HG03520 (cell line): ENCODE measurements around the gene PLXNA4.

Source experiments
- ATAC-seq: cut with Tn5 transposase; IDR thresholded peaks from one replicate; pipeline ENCODE4 v1.9.1; 2021; ENCODE audit warnings: mild to moderate bottlenecking, moderate library complexity; ENCODE audit not compliant: unreplicated experiment

Gene PLXNA4

DNA sequence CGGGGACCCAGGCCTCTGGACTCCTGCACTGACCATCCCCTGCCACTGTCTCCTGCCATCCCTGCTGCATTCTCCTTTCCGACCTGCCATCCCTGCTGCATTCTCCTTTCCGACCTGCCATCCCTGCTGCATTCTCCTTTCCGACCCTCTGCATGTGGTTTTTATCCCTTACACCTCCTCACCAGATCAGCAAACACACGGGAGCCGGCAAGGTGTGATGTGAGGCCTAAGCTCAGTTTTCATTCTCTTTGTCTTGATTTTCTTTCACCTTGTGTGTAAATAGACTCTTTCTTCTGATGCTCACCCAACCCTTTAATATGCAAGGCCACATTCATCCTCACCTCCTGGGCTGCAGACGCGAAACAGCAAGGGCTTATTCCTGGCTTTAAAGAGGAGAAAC lies 11.4 kb downstream of the PLXNA4 start:
- no peak for ATAC-seq

DNA sequence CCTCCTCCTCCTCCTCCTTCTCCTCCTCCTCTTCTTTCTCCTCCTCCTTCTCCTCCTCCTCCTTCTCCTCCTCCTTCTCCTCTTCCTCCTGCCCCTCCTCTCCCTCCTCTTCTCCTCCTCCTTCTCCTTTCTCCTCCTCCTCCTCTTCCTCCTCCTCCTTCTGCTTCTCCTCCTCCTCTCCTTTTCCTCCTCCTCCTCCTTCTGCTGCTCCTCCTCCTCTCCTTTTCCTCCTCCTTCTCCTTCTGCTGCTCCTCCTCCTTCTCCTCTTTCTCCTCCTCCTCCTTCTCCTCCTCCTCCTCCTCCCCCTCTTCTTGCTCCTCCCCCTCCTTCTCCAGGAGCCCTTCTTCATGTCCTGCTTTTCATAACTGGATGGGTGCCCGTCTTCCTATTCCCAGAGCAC lies 12.2 kb downstream of the PLXNA4 start:
- ATAC-seq, result no peak

DNA sequence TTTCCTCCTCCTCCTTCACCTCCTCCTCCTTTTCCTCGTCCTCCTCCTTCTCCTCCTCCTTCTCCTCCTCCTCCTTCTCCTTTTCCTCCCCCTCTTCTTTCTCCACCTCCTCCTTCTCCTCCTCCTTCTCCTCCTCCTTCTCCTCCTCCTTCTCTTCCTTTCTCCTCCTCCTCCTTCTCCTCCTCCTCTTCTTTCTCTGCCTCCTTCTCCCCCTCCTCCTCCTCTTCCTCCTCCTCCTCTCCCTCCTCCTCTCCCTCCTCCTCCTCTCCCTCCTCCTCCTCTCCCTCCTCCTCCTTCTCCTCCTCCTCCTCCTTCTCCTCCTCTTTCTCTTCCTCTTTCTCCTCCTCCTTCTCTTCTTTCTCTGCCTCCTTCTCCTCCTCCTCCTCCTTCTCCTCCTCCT lies 13.6 kb downstream of the PLXNA4 start:
- ATAC-seq, result no peak

DNA sequence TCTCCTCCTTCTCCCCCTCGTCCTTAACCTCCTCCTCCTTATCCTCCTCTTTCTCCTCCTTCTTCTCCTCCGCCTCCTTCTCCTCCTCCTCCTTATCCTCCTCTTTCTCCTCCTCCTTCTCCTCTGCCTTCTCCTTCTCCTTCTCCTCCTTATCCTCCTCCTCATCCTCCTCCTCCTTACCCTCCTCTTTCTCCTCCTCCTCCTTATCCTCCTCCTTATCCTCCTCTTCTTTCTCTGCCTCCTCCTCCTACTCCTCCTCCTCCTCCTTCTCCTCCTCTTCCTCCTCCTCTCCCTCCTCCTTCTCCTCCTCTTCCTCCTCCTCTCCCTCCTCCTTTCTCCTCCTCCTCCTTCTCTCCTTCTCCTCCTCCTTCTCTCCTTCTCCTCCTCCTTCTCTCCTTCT lies 14.5 kb downstream of the PLXNA4 start:
- ATAC-seq, result no peak

DNA sequence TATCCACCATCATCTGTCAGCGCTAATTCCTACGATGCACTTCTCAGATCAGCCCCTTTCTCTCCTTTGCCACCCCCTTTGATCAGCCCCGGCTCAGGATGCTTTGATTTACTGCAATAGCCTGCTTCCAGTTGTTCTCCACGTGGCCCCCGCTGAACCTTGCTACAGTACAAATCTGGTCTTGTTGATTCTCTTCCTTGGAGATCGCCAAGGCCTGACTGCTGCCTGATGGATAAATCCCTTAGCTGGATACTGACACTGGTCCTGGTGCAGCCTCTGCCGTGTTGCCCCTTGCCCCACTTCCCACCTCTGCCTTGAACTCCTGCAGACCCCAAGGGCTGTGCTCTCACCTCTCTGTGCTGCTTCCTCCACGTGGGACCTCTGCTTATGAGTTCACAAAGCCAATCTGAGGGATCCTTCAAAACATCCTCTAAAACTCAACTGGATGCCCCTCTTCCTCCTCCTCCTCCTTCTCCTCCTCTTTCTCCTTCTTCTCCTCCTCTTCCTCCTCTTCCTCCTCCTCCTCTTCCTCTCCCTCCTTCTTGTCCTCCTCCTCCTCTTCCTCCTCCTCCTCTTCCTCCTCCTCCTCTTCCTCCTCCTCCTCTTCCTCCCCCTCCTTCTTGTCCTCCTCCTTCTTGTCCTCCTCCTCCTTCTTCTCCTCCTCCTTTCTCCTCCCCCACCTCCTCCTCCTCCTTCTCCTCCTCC lies 15.3 kb downstream of the PLXNA4 start:
- ATAC-seq, result no peak

DNA sequence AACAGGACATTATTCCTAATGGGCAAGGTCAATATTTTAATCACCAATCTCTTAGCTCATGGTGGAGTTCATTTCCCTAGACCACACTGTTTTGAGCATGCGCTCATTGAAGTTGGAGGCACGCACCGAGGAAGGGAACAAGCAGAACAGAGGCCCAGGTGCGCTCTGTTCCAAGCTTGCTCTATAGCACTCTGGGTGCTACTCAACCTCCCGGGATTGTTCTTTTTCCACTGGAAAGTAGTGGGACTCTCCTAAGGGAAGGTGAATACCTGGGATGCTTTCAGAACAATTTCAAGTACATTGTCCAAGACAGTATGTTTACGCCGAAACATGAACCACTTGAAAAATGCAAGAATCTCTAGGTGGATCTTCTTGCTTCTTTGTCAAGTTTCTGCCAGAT lies 16.2 kb downstream of the PLXNA4 start:
- no peak for ATAC-seq

DNA sequence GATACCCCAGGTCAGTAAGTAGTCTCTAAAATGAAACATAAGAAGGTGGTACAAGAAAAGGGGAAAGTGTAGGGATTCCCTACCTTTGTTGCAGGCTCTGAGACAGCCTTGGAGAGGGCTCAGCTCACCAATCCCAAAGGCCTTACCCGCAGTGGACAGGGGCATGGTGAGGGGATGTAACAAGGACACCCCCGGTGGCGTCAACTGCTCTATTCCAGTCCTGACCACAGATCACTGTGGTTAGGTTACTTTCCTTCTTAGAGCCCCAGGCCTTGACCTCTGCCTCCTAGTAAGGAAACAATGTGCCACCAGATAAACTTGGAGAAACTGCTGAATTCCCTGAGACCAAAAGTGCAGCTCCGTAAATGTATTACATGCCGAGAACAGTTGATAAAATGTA lies 17.5 kb downstream of the PLXNA4 start:
- ATAC-seq, result no peak

DNA sequence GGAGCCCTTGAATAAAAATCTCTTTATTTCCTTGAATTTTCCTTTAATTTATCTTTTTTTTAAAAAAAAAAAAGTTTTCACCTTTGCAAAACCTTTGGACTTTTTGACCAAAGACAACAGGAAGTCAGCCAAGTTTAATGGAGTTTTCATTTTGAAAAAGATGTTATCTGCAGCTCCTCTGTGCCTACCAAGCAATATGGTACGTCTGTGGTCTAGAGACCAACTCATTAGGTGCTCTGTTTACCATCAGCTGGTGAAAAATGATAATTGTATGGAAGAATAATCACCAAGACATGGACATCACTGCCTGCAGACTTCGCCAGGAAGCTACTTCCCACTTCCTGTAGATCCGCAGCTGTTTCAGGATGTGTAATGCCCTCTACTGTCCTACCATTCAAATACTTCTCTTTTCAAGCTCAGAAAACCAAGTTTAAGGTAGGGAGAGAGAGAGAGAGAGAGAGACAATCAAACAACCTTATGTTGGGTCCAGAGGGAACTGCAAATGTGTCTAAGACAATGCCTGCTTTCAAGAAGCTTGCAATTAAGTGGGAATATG lies 18.7 kb downstream of the PLXNA4 start:
- no peak for ATAC-seq

DNA sequence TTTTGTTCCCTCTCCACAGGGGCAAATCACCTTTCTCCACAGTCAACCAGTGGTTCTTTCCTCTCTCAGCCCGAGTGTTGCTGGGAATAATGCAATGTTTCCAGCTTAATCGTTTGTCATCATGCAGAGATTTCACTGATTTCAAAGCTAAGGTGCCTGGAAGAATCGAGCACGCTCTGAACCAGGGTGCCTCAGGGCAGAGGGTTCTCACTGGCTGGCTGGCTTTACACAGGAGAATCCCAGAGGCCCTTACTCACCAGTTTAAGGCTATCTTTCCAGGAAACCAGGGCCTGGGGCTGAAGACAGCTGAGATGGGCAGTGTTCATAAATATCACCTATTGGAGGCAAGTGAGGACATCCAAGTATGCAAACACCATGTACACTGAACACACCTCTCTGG lies 21.8 kb downstream of the PLXNA4 start:
- ATAC-seq, result no peak

DNA sequence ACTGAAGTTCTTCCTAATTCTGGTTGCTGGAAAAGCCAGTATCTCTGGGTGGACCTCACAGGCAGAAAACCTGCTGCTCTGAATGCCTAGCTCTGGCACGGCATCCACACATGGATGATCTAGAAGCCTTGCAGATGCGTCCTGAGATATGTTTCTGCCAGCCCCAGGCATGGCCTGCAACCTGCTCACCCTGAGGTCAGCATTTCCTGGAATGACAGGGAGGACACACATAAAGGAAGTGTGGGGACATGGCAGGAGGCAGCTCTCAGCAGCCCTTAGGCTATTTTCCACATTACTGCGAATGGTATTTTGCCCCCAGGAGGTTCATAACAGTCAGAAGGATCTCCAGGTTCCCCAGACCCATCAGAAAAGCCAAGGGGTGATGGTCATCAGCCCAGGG lies 23.2 kb downstream of the PLXNA4 start:
- no peak for ATAC-seq

DNA sequence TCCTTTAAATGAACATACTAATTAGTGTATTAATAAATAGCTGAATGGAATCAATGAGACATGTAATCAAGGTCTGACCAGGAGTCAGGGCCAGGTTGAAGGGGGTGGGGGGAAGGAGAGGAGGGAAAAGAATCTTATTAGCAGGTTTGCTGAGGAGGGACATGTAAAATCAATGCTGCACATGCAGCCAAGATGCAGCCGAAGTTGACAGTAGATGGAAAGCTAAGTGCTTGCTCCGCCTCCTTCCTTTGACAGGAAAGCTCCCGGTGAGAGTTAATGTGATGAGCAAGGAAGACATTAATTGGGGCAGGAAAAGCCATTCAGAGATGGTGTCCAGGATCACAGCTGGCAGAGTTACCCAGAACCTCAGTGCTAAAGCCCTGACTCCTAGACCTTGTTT lies 24.4 kb downstream of the PLXNA4 start:
- no peak for ATAC-seq

DNA sequence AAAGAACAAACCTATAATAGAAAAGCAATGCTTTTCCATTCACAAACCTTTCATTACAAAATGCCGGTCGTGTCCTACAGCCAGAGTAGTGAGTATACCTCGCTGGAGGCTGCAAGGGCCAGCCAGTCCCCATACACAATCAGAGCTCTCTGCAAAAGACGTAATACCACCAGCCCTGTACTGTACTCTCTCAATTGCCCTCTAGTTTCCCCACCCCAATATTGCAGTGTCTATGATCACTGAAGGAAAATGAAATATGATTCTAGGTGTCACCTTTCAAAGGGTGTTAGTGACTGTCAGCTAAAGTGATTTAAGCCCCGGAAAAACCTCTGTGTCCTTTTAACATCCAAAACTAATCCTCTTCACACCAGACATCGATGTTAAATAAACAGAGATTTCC lies 24.8 kb downstream of the PLXNA4 start:
- ATAC-seq, result no peak

DNA sequence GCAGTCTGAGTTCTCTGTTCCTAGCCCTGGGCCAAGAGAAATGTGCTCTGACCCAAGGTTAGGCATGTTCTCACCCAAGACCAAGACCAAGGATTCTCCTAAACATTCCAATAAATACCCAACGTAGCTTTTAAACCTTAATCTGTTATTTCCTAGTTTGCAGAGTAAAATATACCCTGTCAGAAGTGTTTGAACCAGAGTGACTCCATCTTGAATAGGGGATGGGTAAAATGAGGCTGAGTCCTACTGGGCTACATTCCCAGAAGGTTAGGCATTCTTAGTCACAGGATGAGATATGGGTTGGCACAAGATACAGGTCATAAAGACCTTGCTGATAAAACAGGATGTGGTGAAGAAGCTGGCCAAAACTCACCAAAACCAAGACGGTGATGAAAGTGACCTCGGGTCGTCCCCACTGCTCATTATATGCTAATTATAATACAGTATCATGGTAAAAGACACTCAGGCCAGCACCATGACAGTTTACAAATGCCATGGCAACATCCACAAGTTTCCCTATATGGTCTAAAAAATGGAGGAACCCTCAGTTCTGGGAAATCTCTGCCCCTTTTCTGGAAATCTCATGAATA lies 27.7 kb downstream of the PLXNA4 start:
- ATAC-seq, result no peak

DNA sequence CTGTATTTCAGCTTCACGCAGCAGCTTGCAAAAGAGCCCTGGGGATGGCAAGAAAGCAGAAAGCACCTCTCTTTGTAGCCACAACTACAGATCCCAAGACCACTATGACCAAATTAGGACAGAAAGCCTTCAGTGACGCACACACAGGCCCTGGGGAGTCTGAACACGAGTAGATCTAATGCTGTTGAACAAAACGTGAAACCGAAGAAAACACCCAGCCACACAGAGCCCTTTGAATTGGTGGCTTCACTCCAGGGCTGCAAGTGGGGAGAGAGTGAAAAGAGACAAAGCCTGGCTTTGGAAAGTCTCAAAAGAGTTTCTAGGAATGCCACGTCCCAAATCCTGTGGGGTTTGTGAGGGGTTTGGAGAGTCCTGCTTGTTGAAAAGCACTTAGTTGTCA lies 28.4 kb downstream of the PLXNA4 start:
- no peak for ATAC-seq

DNA sequence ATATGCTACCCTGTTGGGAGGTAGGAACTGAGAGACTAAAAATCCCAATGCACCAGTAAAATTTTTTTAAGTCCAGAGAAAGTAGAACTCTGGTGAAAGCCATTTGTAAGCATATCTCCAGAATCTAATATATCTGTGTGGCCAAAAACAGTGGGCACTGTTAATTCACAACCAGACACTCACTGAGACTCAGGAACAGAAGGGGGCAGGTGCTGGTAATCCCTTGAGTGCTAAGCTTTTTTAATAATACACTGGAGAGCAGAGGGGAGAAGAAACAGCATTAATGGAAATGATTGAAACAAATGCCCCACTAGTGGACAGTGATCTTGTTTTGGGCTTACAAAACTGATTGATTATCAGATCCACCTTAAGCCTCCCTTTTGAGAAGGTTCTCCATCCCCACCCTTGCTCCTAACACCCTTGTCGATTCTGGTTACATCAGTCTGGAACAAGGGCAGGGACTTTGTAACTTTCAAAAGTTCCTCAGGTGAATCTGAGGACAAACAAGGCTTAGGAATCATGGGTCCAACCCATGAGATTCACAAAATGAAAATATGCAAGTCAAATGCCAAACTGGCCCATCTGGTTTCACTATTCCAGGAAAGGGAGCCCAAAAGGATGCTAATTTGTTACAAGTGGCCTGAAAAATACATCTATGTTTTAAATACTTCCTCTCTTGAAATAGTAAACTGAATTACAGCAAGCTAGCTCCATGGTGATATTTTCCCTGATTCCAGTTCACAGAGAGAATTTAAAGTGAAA lies 29.7 kb downstream of the PLXNA4 start:
- ATAC-seq, result no peak

DNA sequence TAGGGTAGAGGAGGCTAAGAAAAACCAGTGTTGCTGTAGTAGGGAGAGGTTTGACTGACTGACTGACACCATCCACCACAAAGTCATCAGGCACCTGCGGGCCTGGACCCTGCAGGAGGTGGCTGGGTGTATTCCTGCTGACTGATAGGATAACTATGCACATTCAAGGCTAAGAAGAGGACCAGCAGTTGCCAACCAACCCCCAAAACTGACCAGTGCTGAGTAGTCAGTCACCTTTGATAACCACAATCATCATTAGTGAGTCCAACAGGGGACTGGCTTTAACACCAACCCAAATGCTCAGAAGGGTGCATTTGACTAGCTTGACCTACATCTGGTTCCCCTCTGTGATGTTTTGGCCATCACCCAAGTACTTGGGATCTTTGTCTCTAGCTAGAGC lies 30.5 kb downstream of the PLXNA4 start:
- ATAC-seq, result no peak

DNA sequence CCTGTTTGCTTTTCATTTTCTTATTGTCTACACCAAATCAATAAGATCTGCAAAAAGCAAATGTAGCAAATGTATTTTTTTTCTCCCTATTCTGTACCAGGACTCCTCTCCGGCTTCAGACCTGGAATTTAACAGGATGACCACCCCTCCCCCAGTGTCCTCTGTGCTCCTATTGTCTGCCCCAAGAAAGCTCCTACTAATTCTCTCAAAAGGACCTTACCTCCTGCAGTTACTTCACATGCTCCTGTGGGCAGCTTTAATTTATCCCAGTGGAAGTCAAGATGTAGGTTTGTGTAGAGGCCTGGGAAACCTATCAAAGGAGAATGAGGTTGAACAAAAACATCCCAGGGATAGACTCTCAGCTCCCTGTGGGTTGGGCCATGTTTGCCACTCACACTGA lies 31.3 kb downstream of the PLXNA4 start:
- ATAC-seq, result no peak

DNA sequence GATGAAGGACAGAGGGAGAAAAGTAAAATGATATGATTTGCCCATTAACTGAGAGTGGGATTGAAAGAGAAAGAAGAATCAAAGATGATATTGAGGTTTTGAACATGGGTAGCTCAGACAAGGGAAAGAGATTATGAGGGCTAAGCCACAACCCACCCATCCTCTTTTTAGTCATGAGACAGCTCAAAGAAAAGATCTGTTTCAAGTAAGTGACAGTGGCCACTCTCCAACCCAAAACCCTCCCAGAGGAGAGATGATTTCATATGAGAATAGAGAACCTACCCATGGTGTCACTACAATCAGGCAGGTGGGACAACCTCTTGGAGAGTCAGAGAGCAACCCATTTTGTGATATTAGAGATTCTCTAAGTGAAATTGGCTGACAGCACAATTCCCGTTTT lies 32.2 kb downstream of the PLXNA4 start:
- ATAC-seq, result no peak

DNA sequence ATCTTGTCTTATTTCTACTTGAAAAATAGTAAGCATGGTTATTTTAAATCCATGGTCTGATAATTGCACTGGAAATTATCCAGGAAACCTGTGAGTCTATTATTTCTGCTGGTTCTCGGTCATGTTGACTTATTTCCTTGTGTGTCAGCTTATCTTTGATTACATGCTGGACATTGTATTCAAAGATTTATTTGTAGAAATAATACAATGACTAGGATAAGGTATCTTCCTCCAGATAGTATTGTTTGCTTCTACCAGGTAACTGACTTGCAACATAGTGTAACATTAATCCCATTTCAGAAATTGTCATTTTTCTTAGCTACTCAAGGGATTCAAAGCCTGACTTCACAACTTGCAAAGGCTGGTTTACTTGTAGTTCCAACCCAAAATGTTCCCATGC lies 33.4 kb downstream of the PLXNA4 start:
- ATAC-seq, result no peak

DNA sequence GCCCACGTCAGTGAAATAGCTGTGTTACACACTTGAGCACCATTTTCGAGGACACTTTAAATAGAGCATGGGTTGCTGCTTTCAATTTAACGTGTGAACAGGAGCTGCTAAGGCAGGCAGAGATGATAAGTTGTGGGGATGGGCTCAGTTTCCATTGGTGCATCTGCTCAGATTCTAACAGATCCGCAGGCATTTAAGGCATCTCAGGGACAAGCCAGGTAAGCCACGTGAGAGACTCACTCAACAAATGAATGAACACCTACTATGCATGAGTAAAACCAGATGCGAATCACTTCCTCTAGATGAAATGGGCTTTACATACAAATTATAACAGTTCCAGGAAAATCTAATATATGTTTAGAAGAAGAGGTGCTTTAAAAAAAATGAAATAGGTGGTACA lies 34.6 kb downstream of the PLXNA4 start:
- ATAC-seq, result no peak

DNA sequence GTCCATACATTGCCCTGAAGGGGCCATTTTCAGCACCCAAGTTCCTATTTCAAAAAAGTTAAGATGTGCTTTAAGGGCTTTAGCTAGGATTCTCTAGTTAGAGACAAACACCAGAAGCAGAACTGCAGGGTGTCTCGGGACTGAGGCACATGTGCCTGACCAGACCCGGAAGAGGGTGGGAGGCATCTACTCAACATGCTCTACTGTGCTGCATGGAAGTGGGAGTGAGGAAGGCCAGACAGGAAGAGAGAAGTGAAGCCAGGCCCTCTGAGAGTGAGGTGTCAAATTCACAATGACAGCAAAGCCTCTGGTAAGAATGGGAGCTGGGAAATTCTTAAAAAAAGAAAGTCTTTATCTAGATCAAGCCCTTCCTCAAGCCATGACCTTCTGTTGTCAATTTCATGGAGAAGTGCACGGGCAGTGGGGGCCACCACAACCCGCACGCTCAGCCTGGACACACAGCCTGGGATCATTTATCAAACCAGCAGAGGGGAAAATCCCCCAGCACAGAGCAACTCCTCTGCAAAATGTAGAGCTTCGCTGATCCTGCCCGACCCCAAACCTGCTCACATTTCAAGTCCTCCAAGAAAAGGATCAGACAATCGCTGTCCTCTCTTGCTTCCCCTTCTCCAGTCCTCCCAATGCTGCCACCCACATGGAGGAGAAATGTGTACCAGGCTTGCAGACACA lies 38.7 kb downstream of the PLXNA4 start:
- no peak for ATAC-seq
